GM12801 (cell line): ENCODE results near the gene CASZ1.

Source experiments
- TF ChIP-seq, protein P1 (sequence below): IDR thresholded peaks from one replicate; pipeline ENCODE4 v1.5.1; 2011; ENCODE audit warnings: control low read depth; ENCODE audit not compliant: insufficient read length; ENCODE audit errors: extremely low read depth

CASZ1 gene

DNA sequence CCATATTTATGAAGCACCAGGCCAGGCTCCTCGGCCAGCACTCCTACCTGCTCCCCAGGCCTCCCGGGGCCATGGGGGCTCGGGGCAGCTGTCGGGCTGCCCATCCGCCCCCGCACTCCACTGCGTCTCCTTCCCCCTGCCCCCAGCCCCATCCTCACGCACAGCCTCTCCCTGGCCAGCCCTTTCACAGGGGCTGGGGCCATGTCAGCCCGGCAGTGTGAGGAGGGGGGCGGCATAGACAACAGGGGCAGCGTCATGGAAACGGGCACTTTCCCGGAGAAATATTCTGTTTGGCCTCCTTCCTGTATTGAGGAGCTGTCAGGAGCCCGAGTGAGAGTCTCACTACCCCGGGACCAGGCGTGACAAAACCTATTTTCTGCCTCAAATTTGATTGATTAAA lies 87.3 kb downstream of the CASZ1 start:
- TF ChIP-seq, protein P1, sequence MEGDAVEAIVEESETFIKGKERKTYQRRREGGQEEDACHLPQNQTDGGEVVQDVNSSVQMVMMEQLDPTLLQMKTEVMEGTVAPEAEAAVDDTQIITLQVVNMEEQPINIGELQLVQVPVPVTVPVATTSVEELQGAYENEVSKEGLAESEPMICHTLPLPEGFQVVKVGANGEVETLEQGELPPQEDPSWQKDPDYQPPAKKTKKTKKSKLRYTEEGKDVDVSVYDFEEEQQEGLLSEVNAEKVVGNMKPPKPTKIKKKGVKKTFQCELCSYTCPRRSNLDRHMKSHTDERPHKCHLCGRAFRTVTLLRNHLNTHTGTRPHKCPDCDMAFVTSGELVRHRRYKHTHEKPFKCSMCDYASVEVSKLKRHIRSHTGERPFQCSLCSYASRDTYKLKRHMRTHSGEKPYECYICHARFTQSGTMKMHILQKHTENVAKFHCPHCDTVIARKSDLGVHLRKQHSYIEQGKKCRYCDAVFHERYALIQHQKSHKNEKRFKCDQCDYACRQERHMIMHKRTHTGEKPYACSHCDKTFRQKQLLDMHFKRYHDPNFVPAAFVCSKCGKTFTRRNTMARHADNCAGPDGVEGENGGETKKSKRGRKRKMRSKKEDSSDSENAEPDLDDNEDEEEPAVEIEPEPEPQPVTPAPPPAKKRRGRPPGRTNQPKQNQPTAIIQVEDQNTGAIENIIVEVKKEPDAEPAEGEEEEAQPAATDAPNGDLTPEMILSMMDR, result no peak

DNA sequence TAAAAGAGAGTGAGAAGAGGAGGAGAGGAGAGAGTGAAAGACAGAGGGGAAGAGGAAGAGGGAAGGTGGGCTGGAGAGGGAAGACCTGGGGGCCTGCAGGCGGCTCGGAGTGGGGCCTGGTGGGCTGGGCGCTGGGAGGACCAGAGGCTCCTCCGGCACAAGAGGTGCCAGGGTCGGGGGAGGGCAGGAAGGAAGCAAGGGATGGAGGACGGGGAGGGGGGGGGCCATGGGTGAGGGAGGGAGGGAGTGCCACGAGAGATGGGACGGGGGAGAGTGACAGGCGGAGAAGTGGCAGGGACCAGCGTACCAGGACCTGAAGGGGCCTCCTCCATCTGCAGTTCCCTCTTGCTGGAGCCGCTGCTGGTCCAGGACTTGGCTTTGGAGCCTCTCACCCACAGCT lies 87.7 kb downstream of the CASZ1 start:
- TF ChIP-seq, protein P1, result no peak

DNA sequence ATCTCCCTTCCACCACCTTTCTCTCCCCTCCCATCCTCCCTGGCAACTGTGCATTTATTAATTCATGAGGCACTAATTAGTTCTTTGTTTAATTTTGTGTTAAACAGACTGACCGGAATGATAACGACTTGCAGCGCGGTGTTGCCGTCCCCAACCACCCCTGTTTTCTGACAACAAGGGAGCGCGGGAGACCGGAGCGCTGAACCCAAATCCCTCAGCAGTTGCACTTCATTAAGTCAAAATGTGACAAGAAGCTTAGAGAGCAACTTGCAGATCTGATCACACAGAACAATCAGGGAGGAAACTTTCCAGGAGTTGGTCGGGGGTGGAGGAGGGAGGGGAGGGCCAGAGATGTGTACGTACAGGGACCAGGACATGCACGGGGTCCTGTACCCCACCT lies 89.2 kb downstream of the CASZ1 start:
- TF ChIP-seq, protein P1, result no peak

DNA sequence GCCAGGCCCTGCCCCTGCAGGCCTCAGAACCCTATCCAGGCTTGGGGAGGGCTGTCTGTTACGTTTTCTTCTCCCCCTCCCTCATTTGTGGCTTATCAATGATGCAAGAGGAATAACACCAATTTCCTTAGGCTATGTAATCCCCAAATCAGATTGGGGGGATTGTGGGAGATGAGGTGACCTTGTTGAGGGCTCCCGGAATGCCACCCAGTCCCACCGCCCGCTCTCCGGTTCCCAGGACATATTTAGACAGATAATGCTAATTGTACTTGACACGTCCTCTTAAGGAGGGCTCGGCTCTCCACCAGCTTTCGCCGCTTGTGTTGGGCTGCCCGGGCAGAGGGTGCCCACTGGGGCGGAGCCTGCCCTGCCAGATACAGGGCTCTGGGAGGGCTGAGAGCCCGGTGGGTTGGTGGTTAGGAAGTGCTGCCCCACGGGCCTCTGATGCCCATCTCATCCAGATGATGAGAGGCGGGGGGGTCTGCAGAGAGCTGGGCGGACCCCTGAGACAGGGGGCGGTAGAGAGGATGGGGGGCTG lies 90.0 kb downstream of the CASZ1 start:
- TF ChIP-seq, protein P1, result no peak

DNA sequence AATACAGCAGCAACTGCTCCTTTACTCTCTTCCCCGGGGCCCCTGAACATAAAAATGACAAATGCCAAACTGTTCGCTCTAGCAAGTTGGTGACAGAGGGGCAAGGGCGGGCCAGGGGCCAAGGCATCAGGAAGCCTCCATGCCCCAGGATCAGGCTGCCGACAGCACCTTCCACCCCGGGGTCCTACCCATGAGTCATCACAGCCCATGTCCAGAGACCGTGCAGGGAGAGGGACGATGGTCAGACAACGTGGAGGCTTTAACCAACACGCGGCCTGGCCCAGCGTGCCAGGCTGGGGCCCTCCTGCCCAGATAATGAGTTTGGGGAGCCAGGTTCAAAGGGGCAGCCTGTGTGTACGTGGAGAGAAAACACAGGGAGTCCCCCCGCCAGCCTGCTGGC lies 90.5 kb downstream of the CASZ1 start:
- TF ChIP-seq, protein P1, result no peak

DNA sequence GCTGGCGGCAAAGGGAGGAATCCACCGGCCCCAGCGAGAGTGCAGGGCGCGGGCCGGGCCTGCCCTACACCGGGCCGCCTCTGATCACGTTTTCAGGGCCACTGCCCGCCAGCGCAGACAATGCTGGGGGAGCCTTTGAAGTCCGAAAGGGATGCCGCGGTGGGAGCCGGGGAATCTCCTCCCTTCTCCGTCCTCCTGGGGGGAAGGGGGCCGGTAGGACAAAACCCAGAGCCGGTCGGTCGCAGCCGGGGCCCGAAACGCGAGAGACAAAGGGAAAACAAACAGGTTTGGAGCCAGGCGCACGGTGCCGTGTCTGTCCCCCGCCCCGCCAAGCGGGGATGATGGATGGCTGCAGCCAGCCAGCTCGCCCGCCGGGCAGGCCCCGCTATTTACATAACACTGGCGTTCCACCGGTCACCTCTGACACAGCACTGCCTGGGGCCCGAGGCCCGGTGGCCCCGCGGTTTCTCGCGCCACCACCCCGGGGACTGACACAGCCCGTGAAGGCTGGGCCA lies 92.0 kb downstream of the CASZ1 start:
- TF ChIP-seq, protein P1, result no peak

DNA sequence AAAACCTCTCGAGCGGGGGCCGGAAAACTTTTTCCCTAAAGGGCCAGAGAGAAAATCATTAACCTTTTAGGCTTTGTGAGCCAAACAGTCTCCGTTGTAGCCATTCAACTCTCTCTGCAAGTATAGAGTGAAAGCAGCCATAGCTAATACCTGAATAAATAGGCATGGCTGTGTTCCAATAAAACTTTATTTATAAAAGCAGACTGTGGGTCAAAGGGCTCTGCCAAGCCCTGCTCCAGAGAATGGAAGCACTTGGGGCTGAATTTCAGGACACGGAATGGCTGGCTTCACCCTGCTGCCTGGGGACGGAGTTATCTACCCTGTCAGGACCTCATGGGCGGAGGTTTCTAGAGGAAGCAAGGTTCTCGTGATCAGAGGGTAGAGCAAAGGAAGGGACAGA lies 92.7 kb downstream of the CASZ1 start:
- TF ChIP-seq, protein P1, result no peak
